Activated T-cell treated with anti-CD3 and anti-CD28 coated beads for 24 hours (primary cell): Measurements from ENCODE around the gene TIMM13.
"Not testable (repeated sequence)": the region's sequence is repeated elsewhere in the genome, so short reads cannot be mapped to it uniquely, and the experiment has no call there.

ENCODE experiments used
- DNase-seq: peaks from one replicate; pipeline ENCODE4 v3.0.0-alpha.2; 2020; ENCODE audit warnings: low read depth

TIMM13 gene

GRCh38 chr19:2427429-2428320 lies at the start of gene TIMM13:
TIMM13 (minus strand) TSS chr19:2427586; CDS start chr19:2427533, 53 bp downstream.
- peak; percentile 94 for DNase-seq

DNA sequence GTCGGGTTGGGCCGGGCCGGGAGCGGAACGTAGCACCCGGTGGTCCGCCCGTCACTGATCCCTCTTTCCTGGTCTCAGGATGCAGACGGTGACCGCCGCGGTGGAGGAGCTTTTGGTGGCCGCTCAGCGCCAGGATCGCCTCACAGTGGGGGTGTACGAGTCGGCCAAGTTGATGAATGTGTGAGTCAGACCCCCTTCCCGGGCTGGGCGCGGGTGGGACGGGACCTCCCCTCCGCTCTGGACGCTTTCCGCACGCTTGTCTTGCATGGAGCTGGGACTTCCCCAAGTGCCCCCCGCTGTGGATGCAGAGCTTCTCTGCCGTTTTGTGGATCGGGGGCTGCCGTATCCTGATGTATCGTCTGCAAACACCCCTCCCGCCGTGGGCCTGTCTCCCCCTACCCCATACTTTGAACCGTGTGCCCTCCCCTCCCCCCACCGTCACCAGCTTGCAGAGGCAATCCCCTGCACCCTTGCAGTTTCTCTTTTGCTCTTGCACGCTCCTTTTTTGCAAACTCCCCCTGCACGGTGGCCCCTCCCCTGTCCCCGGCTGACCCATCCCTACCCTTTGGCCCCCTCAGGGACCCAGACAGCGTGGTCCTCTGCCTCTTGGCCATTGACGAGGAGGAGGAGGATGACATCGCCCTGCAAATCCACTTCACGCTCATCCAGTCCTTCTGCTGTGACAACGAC lies 49.2 kb upstream of the TIMM13 start:
- DNase-seq, result peak; percentile 64

- peak; percentile 95 for DNase-seq
Measured at GRCh38 chr19:2475702-2476450, 48.5 kb upstream of the TIMM13 start, which contains the start of gene GADD45B. GADD45B (plus strand) TSS chr19:2476127; CDS start chr19:2476359, 232 bp downstream.

DNA sequence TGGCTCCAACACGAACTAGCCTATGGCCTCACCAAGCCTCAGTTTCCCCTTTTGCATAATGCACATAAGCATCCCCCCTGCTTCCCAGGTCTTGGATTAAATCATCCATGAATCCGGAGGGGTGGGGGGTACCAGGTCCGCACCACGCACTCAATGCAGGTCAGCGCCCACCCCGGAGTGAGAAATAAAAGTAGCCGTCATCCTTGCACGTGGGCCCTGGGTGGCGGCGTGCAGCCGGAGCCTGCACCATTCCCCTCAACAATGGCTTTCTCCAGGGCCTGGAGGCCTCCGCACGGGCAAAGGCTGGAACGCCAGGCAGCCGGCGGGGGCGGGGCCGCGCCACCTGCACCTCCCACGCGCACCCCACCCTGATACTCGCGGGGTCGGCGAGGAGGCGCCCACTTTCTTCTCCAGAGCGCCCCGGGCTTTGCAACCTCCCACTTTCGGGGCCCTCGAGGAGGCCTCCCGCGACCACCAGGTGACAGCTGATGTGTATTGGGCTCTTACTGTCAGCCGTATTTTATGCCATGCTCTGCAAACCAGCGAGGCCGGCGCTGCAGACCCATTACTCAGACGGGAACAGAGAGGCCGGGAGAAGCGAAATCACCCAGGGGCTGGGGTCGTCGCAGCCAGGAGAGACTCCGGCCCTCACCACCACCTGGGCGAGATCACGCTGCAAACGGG lies 47.8 kb upstream of the TIMM13 start:
- DNase-seq, result peak; percentile 60

- peak; percentile 84 for DNase-seq
Measured at GRCh38 chr19:2474232-2475017, 47.0 kb upstream of the TIMM13 start.

- not testable (repeated sequence) for DNase-seq
Measured at GRCh38 chr19:2469915-2470200, 42.5 kb upstream of the TIMM13 start.

GRCh38 chr19:2469102-2469914 lies 41.9 kb upstream of the TIMM13 start:
- DNase-seq, result peak; percentile 32

DNA sequence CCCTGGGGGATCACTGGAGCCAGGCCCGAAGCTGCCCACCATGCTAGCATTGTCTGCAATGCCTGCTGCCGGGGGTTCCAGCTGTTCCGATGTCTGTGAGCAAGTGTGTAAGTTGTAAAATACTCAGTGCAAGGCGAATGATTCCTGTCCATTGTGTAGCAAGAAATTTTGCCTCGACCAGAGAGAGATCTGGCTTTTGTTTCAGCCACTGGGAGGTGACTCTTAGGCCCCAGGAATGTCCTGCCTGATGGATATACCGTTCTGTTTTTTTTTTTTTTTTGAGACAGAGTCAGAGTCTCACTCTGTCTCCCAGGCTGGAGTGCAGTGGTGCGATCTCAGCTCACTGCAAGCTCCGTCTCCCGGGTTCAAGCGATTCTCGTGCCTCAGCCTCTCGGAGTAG lies 41.2 kb upstream of the TIMM13 start:
- DNase-seq, result no peak

DNA sequence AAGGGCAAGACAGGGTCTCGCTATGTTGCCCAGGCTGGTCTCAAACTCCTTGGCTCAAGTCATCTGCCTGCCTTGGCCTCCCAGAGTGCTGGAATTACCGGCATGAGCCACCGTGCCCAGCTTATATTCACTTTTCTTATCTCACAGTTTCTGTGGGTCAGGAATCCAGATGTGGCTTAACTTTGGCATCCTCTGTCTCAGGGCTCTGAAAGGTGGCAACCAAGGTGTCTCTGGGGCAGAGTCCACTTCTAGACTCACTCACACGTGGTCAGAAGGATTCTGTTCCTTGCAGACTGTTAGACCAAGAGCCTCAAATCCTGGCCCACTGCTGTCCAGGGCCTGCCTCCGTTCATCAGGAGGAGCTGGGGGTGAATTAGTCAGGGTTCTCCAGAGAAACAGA lies 37.0 kb upstream of the TIMM13 start:
- no peak for DNase-seq

GRCh38 chr19:2463694-2464093 lies 36.3 kb upstream of the TIMM13 start:
- not testable (repeated sequence) for DNase-seq

DNA sequence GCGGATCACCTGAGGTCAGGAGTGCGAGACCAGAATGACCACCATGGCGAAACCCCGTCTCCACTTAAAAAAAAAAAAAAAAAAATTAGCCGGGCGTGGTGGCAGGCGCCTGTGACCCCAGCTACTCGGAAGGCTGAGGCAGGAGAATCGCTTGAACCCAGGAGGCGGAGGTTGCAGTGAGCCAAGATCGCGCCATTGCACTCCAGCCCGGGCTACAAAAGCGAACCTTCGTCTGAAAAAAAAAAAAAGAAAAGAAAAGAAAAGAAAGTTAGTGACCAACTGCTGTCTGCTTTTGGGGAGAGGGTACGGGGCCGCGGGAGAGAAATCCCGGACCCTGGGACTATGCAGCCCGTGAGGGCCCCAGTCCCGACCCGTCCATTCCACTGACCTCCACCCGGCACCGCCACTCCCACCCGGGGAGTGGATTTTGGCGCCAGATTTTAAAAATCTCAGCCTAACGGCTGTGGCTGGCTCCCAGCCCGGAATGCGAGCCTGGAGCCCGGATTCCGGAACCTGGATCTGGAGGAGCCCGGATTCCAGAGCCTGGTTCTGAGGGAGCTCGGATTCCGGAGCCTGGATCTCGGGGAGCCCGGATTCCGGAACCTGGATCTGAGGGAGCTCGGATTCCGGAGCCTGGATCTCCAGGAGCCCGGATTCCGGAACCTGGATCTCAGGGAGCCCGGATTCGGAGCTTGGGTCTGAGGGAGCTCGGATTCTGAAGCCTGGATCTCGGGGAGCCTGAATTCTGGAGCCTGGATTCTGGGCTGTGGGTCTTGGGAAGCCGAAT lies 35.4 kb upstream of the TIMM13 start:
- no peak for DNase-seq

DNA sequence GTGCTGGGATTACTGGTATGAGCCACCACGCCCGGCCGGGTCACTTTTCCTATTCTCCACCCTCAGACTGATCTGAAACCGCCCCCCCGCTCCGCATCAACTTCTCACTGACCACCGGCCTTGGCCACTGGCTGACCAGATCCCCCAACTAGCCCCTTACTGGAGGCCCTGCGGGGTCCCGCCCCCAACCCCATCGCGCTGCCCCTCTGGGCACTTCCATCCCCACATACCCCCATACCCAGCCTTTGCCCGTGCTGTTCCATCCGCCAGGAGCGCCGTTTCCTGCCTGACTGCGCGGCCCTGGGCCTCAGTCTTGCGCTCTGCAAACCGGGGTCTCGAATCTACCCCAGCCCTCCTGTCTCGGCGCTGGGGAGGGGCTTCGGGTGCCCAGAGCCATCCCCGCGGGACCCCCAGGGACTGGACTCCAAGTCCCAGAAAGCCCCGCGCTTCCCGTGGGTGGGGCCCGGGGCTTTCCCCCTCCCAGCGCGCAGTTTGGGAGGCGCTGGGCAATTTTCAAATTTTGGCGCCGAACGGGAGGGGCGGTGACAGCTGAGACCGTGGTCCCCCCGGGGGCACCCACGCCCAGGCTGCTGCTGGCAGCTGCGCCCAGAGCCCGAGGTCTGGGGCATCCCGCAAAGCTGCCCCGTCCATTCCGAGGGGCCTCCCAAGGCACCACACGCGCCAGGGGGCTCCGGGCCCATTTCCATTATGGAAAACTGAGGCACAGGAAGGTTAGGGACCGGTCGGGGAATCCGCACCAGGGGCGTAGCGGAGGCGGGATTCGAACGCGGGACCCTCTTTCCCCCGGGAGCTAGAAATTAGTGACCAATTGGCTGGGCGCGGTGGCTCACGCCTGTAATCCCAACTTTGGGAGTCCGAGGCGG lies 34.6 kb upstream of the TIMM13 start:
- DNase-seq, result peak; percentile 52

DNA sequence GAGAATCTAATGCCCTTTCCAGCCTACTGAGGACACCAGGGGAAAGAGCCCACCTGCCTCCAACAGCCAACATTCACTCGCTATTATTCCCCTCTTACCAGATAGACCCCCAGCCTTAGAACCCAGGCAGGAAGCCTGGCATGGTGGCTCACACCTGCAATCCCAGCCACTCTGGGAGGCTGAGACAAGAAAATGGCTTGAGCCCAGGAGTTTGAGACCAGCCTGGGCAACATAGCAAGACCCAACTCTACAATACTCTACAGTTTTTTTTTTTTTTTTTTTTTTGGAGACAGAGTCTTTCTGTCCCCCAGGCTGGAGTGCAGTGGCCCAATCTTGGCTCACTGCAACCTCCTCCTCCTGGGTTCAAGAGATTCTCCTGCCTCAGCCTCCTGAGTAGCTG lies 32.9 kb upstream of the TIMM13 start:
- no peak for DNase-seq

DNA sequence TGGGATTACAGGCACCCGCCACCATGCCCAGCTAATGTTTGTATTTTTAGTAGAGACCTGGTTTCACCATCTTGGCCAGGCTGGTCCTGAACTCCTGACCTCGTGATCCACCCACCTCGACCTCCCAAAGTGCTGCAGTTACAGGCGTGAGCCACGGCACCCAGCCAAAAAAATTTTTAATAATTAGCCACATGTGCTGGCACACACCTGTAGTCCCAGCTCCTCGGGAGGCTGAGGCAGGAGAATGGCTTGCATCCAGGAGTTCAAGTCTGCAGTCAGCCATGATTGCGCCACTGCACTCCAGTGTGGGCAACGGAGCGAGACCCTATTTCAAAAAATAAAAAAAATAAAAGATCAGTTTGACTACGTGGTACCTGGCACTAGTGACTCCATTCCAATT lies 31.4 kb upstream of the TIMM13 start:
- DNase-seq, result not testable (repeated sequence)

- no peak for DNase-seq
Measured at GRCh38 chr19:2458054-2458453, 30.7 kb upstream of the TIMM13 start.

- DNase-seq, result no peak
Measured at GRCh38 chr19:2457394-2458037, 30.1 kb upstream of the TIMM13 start.

DNA sequence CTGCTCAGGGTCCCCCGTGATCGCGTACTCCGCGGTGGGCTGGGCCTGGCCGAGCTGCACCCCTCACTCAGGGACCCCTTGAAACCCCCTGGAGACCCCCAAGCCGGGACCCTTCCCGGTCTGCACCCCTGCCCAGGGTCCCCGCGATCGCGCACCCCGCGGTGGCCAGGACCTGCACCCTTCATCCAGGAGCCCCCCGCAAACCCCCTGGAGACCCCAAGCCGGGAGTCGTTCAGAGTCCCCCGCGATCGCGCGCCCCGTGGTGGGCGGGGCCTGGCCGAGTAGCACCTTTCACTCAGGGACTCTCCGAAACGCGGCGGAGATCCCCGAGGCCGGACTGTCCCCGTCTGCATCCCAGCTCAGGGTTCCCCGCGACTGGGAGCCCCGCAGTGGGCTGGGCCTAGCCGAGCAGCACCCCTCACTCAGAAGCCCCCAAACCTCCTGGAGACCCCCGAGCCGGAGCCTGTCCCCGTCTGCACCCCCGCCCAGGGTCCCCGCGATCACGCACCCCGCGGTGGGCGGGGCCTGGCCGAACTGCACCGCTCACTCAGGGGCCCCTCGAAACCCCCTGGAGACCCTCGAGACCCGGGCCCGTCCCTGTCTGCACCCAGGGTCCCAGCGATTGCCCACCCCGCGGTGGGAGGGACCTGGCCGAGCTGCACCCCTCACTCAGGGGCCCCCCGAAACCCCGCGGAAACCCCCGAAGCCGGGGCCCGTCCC lies 28.6 kb upstream of the TIMM13 start:
- DNase-seq, result peak; percentile 19
